ENCODE results near the gene FGF3.

DNA sequence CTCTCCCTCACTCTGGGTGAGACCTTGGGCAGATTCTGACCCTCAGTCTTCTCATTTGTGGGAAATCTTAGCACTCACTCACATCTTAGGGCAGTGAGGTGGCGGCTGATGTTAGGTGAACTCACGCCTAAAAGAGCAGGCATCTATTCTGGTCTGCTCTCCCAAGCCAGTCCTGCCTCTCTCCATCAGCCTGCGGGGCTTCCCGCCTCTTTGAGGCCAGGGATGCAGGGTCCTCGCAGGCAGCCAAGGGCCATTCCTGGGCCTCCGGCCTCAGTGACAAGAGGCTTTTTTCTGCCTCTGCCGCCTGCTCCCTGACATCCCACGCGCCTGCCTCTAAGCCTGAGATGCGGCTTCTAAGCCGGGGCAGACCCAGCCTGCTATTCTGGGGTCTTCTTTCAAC lies 30.3 kb downstream of the FGF3 start:
- TF ChIP-seq, protein P1, sequence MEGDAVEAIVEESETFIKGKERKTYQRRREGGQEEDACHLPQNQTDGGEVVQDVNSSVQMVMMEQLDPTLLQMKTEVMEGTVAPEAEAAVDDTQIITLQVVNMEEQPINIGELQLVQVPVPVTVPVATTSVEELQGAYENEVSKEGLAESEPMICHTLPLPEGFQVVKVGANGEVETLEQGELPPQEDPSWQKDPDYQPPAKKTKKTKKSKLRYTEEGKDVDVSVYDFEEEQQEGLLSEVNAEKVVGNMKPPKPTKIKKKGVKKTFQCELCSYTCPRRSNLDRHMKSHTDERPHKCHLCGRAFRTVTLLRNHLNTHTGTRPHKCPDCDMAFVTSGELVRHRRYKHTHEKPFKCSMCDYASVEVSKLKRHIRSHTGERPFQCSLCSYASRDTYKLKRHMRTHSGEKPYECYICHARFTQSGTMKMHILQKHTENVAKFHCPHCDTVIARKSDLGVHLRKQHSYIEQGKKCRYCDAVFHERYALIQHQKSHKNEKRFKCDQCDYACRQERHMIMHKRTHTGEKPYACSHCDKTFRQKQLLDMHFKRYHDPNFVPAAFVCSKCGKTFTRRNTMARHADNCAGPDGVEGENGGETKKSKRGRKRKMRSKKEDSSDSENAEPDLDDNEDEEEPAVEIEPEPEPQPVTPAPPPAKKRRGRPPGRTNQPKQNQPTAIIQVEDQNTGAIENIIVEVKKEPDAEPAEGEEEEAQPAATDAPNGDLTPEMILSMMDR (IDR thresholded peaks at IDR 0.05; ENCODE audit: poor library complexity, severe bottlenecking), result no peak
- TF ChIP-seq MXI1 (conservative IDR thresholded peaks at IDR 0.05; ENCODE audit: poor library complexity, severe bottlenecking), result no peak
- no peak for TF ChIP-seq EP300 (conservative IDR thresholded peaks at IDR 0.05; ENCODE audit: poor library complexity, severe bottlenecking)
- TF ChIP-seq SMC3 (conservative IDR thresholded peaks at IDR 0.05; ENCODE audit: poor library complexity), result no peak
- TF ChIP-seq TAF1 (IDR thresholded peaks at IDR 0.05; ENCODE audit: low read depth), result no peak
- no peak for TF ChIP-seq RAD21 (conservative IDR thresholded peaks at IDR 0.05)
- TF ChIP-seq, protein P2, sequence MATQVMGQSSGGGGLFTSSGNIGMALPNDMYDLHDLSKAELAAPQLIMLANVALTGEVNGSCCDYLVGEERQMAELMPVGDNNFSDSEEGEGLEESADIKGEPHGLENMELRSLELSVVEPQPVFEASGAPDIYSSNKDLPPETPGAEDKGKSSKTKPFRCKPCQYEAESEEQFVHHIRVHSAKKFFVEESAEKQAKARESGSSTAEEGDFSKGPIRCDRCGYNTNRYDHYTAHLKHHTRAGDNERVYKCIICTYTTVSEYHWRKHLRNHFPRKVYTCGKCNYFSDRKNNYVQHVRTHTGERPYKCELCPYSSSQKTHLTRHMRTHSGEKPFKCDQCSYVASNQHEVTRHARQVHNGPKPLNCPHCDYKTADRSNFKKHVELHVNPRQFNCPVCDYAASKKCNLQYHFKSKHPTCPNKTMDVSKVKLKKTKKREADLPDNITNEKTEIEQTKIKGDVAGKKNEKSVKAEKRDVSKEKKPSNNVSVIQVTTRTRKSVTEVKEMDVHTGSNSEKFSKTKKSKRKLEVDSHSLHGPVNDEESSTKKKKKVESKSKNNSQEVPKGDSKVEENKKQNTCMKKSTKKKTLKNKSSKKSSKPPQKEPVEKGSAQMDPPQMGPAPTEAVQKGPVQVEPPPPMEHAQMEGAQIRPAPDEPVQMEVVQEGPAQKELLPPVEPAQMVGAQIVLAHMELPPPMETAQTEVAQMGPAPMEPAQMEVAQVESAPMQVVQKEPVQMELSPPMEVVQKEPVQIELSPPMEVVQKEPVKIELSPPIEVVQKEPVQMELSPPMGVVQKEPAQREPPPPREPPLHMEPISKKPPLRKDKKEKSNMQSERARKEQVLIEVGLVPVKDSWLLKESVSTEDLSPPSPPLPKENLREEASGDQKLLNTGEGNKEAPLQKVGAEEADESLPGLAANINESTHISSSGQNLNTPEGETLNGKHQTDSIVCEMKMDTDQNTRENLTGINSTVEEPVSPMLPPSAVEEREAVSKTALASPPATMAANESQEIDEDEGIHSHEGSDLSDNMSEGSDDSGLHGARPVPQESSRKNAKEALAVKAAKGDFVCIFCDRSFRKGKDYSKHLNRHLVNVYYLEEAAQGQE (IDR thresholded peaks at IDR 0.05; ENCODE audit: borderline replicate concordance), result no peak
- TF ChIP-seq POLR2AphosphoS5 (IDR thresholded peaks at IDR 0.05), result no peak
- TF ChIP-seq EZH2 (IDR thresholded peaks at IDR 0.05; ENCODE audit: borderline replicate concordance, insufficient read depth, low read length, poor library complexity, severe bottlenecking), result no peak

Data from neural cell (in vitro differentiated cells).